K562 (cell line): Measurements from ENCODE around the gene EXOC3. TPM values are rescaled to one million over a fixed set of nuclear protein-coding genes. Genes with fewer than 3 reads are reported as not detected.

ENCODE experiments used
- ATAC-seq: fragments of 200-7000 bp; cut with Tn5 transposase; 3 replicates; pipeline ENCODE4 v1.9.1; 2020; ENCODE audit warnings: moderate library complexity
- BruUV-seq: library from RNA; stranded (reverse); fragments of 400-500 nt; replicated peaks from 2 replicates; lab custom pipeline; 2021; lab: Mats Ljungman, UMichigan
- CTCF ChIA-PET: fragments of 300-600 bp; formaldehyde crosslinking; extraction: SDS; loops from one replicate; lab custom pipeline; 2021; ENCODE audit warnings: low intra/inter-chr PET ratio; lab: Yijun Ruan, JAX
- POLR2A ChIA-PET: fragments of 300-600, 350-650 bp; sonication (Branson Sonifier 250); formaldehyde crosslinking; extraction: SDS; loops from one replicate; lab custom pipeline; 2021; ENCODE audit warnings: antibody characterized with exemption, inconsistent platforms; lab: Yijun Ruan, JAX
- DNase-seq, 4 experiments: peaks; one replicate each; pipeline versions ENCODE4 v3.0.0 to v3.0.0-alpha.2; 2011 to 2018; ENCODE audit warnings: low spot score in 3 of 4, mixed read lengths in 3 of 4; ENCODE audit errors: extremely low read depth in 1 of 4
- FAIRE-seq: peaks from 2 replicates; lab custom pipeline; 2011; peaks lifted over from hg19 to GRCh38; lab: Jason Lieb, UNC
- H2AFZ ChIP-seq: 2 replicates; pipeline ENCODE4 v1.6.0; 2011; ENCODE audit warnings: low read depth, low read length, control low read depth, inconsistent platforms
- H3K27ac ChIP-seq: fragments of 200-600 bp; 3 replicates; pipeline ENCODE4 v1.8.0; 2011; ENCODE audit warnings: low read depth, mild to moderate bottlenecking, control low read depth, inconsistent platforms, low read length, moderate library complexity, mixed read lengths; ENCODE audit errors: extremely low read depth
- H3K27me3 ChIP-seq, 2 experiments: fragments of 300-600 bp in 1 of 2; 2 replicates in 1 of 2; 3 replicates in 1 of 2; pipeline versions ENCODE4 v1.6.0 to v1.8.0; 2011; ENCODE audit warnings: inconsistent platforms in 2 of 2, low read length in 2 of 2, mild to moderate bottlenecking in 1 of 2, mixed read lengths in 1 of 2, moderate library complexity in 1 of 2; ENCODE audit not compliant: control insufficient read depth in 2 of 2, insufficient read depth in 2 of 2
- H3K36me3 ChIP-seq: fragments of 300-600 bp; 3 replicates; pipeline ENCODE4 v1.8.0; 2011; ENCODE audit warnings: mild to moderate bottlenecking, low read length, inconsistent platforms; ENCODE audit not compliant: control insufficient read depth, insufficient read depth
- H3K4me1 ChIP-seq, 2 experiments: fragments of 200-600 bp in 1 of 2; replicated peaks in 1 of 2; 2 replicates in 1 of 2; 3 replicates in 1 of 2; pipeline versions ENCODE4 v1.5.1 to v1.8.0; 2011; ENCODE audit warnings: inconsistent platforms in 2 of 2, low read length in 2 of 2, mild to moderate bottlenecking in 1 of 2, mixed read lengths in 1 of 2, moderate library complexity in 1 of 2; ENCODE audit not compliant: control insufficient read depth in 2 of 2, insufficient read depth in 2 of 2
- H3K4me2 ChIP-seq: 2 replicates; pipeline ENCODE4 v1.6.1; 2011; ENCODE audit warnings: low read length, control low read depth, inconsistent platforms, mixed read lengths; ENCODE audit not compliant: insufficient read depth
- H3K4me3 ChIP-seq: fragments of 200-600 bp; sonication (generic), shearing (Covaris generic); 2 replicates; pipeline ENCODE4 v1.5.1; 2016; ENCODE audit warnings: control low read depth, inconsistent platforms
- H3K79me2 ChIP-seq: fragments of 200-600 bp; 3 replicates; pipeline ENCODE4 v1.8.0; 2011; ENCODE audit warnings: low read length, inconsistent platforms; ENCODE audit not compliant: control insufficient read depth, insufficient read depth
- H3K9ac ChIP-seq, 2 experiments: 2 replicates each; pipeline versions ENCODE4 v1.6.0 to v1.6.1; 2011; ENCODE audit warnings: low read depth in 2 of 2, low read length in 2 of 2, control low read depth in 1 of 2, inconsistent platforms in 1 of 2, mild to moderate bottlenecking in 1 of 2, mixed read lengths in 1 of 2; ENCODE audit not compliant: insufficient read depth in 1 of 2
- H3K9me1 ChIP-seq: one replicate; pipeline ENCODE4 v1.6.0; 2011; ENCODE audit warnings: inconsistent platforms, mild to moderate bottlenecking, low read length, moderate library complexity; ENCODE audit not compliant: control insufficient read depth, insufficient read depth
- H3K9me3 ChIP-seq: replicated peaks from 2 replicates; pipeline ENCODE4 v1.5.1; 2011; ENCODE audit warnings: low read depth, low read length, inconsistent platforms; ENCODE audit not compliant: control insufficient read depth, insufficient read depth
- H4K20me1 ChIP-seq: replicated peaks from 2 replicates; pipeline ENCODE4 v1.6.1; 2011; ENCODE audit warnings: low read length, inconsistent platforms, mixed read lengths; ENCODE audit not compliant: control insufficient read depth, insufficient read depth
- CBX1 ChIP-seq: sonication (generic); IDR thresholded peaks from 2 replicates; pipeline ENCODE4 v1.6.1; 2016; ENCODE audit warnings: antibody characterized with exemption, low read depth, mild to moderate bottlenecking
- HSF4 ChIP-seq: fragments of 250-450 bp; sonication (Bioruptor Pico); IDR thresholded peaks from 2 replicates; pipeline ENCODE4 v2.1.2; 2022; ENCODE audit warnings: mild to moderate bottlenecking, moderate library complexity, borderline replicate concordance
- IRF2 ChIP-seq: sonication (generic); formaldehyde crosslinking; IDR thresholded peaks from 2 replicates; pipeline ENCODE4 v1.8.1; 2022; ENCODE audit warnings: mild to moderate bottlenecking, missing genetic modification reagents
- JUNB ChIP-seq: fragments of 450-650 bp; formaldehyde crosslinking; conservative IDR thresholded peaks from 2 replicates; pipeline ENCODE4 v1.4.0; 2020; ENCODE audit warnings: mild to moderate bottlenecking
- MCM3 ChIP-seq: fragments of 450-650 bp; IDR thresholded peaks from 2 replicates; pipeline ENCODE4 v1.6.1; 2016
- MECOM ChIP-seq: fragments of 250-450 bp; sonication (Bioruptor Pico); IDR thresholded peaks from 2 replicates; pipeline ENCODE4 v1.8.0; 2022; ENCODE audit warnings: inconsistent platforms
- NONO ChIP-seq, 2 experiments: fragments of 200-400 bp in 1 of 2; fragments of 450-650 bp in 1 of 2; formaldehyde crosslinking in 1 of 2; IDR thresholded peaks; 2 replicates each; pipeline ENCODE4 v1.6.1; 2017; ENCODE audit warnings: low read depth in 2 of 2, mild to moderate bottlenecking in 2 of 2, moderate library complexity in 2 of 2, low read length in 1 of 2
- NUFIP1 ChIP-seq: fragments of 450-650 bp; IDR thresholded peaks from 2 replicates; pipeline ENCODE4 v1.6.1; 2018; ENCODE audit not compliant: partially characterized antibody
- SFPQ ChIP-seq: fragments of 200-400 bp; formaldehyde crosslinking; IDR thresholded peaks from 2 replicates; pipeline ENCODE4 v1.6.1; 2017; ENCODE audit warnings: mild to moderate bottlenecking, low read depth, low read length, moderate library complexity
- TAF7 ChIP-seq: fragments of 450-650 bp; IDR thresholded peaks from 2 replicates; pipeline ENCODE4 v1.6.1; 2016; ENCODE audit warnings: missing genetic modification characterization, missing compliant biosample characterization
- TOE1 ChIP-seq, 2 experiments: fragments of 450-650 bp in 1 of 2; sonication (generic) in 1 of 2; formaldehyde crosslinking in 1 of 2; IDR thresholded peaks; 2 replicates each; pipeline versions ENCODE4 v1.7.1 to v1.8.0; 2016 to 2022; ENCODE audit warnings: borderline replicate concordance in 2 of 2, mild to moderate bottlenecking in 2 of 2, antibody characterized with exemption in 1 of 2, inconsistent platforms in 1 of 2, low read depth in 1 of 2, missing genetic modification reagents in 1 of 2, moderate library complexity in 1 of 2
- ZBTB11 ChIP-seq, 3 experiments: fragments of 200-800 bp in 1 of 3; fragments of 250-450 bp in 1 of 3; fragments of 450-650 bp in 1 of 3; sonication (Bioruptor Pico) in 1 of 3; sonication (Bioruptor generic) in 1 of 3; formaldehyde crosslinking in 1 of 3; IDR thresholded peaks; 2 replicates each; pipeline versions ENCODE4 v1.6.1 to v1.8.0; 2016 to 2022; ENCODE audit warnings: mild to moderate bottlenecking in 2 of 3, missing genetic modification characterization in 2 of 3, missing compliant biosample characterization in 1 of 3, moderate library complexity in 1 of 3
- ZNF436 ChIP-seq: fragments of 250-450, 450-650 bp; sonication (Bioruptor Pico); formaldehyde crosslinking; IDR thresholded peaks from 2 replicates; pipeline ENCODE4 v1.7.0; 2020; ENCODE audit warnings: mild to moderate bottlenecking
- ZSCAN29 ChIP-seq: fragments of 450-650 bp; IDR thresholded peaks from 2 replicates; pipeline ENCODE4 v1.6.1; 2017
- WGBS: fragments of 100-300 bp; shearing (Covaris generic); methylation state at CpG from one replicate; pipeline ENCODE4 v1.1.6; 2016; ENCODE audit warnings: low coverage, mixed read lengths; ENCODE audit not compliant: insufficient coverage; ENCODE audit errors: missing lambda C conversion rate; 5-methylcytosine and 5-hydroxymethylcytosine counted together
- in situ Hi-C: fragments of 300-500 bp; cut with MboI; formaldehyde crosslinking; loops from 4 replicates; pipeline ENCODE4 v1.15.0; 2018; ENCODE audit warnings: inconsistent platforms, mixed read lengths
- intact Hi-C: fragments of 100-400 bp; cut with micrococcal nuclease; formaldehyde crosslinking; loops from 2 replicates; pipeline ENCODE4 v1.14.2; 2022
- polyA plus RNA-seq, 8 experiments: library from polyadenylated mRNA; depleted of rRNA in 4 of 8; stranded (reverse) in 5 of 8; unstranded in 3 of 8; fragments of >200 nt; fragmentation: Nextera tagmentation in 2 of 8; fragmentation: Illumina TruSeq in 1 of 8; extraction: Ambion mirVana in 2 of 8; extraction: Trizol in 1 of 8; gene quantifications; 2 replicates each; pipeline versions ENCODE4 v1.2.1 to v1.2.3, GENCODE V29; 2011 to 2014; ENCODE audit warnings: inconsistent platforms in 1 of 8, missing spikeins in 1 of 8
- total RNA-seq, 7 experiments: library from RNA; depleted of rRNA in 6 of 7; stranded (reverse); fragments of >200 nt in 6 of 7; fragmentation: Illumina TruSeq in 2 of 7; extraction: Trizol in 2 of 7; gene quantifications; 2 replicates each; pipeline versions ENCODE4 v1.2.1 to v1.2.3, GENCODE V29; 2011 to 2021; ENCODE audit warnings: low replicate concordance in 1 of 7

Gene EXOC3
- total and polyA plus RNA-seq, 9 of the 15 experiments (the other 6 are each of a cell fraction or from before 2014, with no cell fraction given): 1.4 to 41.9 (median 22.4) TPM

GRCh38 chr5:471750-472058 is 28.7 kb downstream of the EXOC3 start:
- TF ChIP-seq MCM3 (no peak), NUFIP1 (no peak), NONO (IDR thresholded peaks at IDR 0.05; ENCODE audit: low read depth in 2 of 2, low read length in 1 of 2) (no peak), JUNB (CRISPR knock-in tag) (no peak), ZNF436 (no peak), SFPQ (no peak), ZBTB11 (CRISPR knock-in tag; IDR thresholded peaks at IDR 0.05) (no peak), MECOM (CRISPR knock-in tag) (no peak), ZSCAN29 (no peak), TAF7 (no peak), IRF2 (no peak), TOE1 (IDR thresholded peaks at IDR 0.05; ENCODE audit: borderline replicate concordance) (no peak), TOE1 (CRISPR knock-in tag; IDR thresholded peaks at IDR 0.05; ENCODE audit: borderline replicate concordance, low read depth) (no peak), CBX1 (no peak), HSF4 (no peak)
- Histone ChIP-seq H4K20me1 (peaks cover 7% of the 10 kb centered on the region), H3K9me1 (no peaks in the 10 kb centered on the region), H3K4me1 (peaks cover 9 to 70% of the 10 kb centered on the region in 2 experiments; a peak in 4 of 5 replicates), H3K27ac (no peak overlapping the region), H3K9ac (peak overlapping the region; percentile 96 to 100; a peak in 3 of 4 replicates), H3K27me3 (peaks cover 4 to 20% of the 10 kb centered on the region in 2 experiments; a peak in 2 of 5 replicates), H3K79me2 (peaks cover 21% of the 10 kb centered on the region), H3K4me2 (peak overlapping the region; percentile 86), H2AFZ (no peak overlapping the region), H3K4me3 (peak overlapping the region; percentile 89), H3K9me3 (no peaks in the 10 kb centered on the region), H3K36me3 (peaks cover 24% of the 10 kb centered on the region; the same call in 2 of the 3 replicates)
- DNase-seq: no peak
- ChIA-PET POLR2A (interaction anchor here (0.7 to 1.0 kb wide), 4 partner anchors 22 to 57 kb away, joined by 3 to 4 read pairs (median 4); no protein-coding TSS in a partner anchor), CTCF (no interaction called here)
- intact Hi-C loops: loop anchor here (10.0 kb wide), 1 partner anchor 143 kb away; the partner anchor contains the start of gene CEP72
- WGBS: 51% methylated on average over 6 of the region's 6 CpGs
- in situ Hi-C loops: no loop called here
- FAIRE-seq: peak; percentile 61
- no peak for ATAC-seq
- BruUV-seq: no TSS peak
